Measurements from ENCODE around the gene USP34. TPM values are rescaled to one million over a fixed set of nuclear protein-coding genes. Genes with fewer than 3 reads are reported as not detected.
"Not testable (repeated sequence)": the region's sequence is repeated elsewhere in the genome, so short reads cannot be mapped to it uniquely, and the experiment has no call there.

The USP34 gene
- total RNA-seq, 2 donors from 2014 or later, result 66.0 to 76.0 TPM

- TF ChIP-seq, protein P1, sequence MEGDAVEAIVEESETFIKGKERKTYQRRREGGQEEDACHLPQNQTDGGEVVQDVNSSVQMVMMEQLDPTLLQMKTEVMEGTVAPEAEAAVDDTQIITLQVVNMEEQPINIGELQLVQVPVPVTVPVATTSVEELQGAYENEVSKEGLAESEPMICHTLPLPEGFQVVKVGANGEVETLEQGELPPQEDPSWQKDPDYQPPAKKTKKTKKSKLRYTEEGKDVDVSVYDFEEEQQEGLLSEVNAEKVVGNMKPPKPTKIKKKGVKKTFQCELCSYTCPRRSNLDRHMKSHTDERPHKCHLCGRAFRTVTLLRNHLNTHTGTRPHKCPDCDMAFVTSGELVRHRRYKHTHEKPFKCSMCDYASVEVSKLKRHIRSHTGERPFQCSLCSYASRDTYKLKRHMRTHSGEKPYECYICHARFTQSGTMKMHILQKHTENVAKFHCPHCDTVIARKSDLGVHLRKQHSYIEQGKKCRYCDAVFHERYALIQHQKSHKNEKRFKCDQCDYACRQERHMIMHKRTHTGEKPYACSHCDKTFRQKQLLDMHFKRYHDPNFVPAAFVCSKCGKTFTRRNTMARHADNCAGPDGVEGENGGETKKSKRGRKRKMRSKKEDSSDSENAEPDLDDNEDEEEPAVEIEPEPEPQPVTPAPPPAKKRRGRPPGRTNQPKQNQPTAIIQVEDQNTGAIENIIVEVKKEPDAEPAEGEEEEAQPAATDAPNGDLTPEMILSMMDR (IDR thresholded peaks at IDR 0.05), result no peak
- Histone ChIP-seq H3K4me3 (no peak overlapping the region), H3K27ac (no peak overlapping the region), H3K9me3 (no peaks in the 10 kb centered on the region), H3K27me3 (no peaks in the 10 kb centered on the region), H3K36me3 (peaks cover 61% of the 10 kb centered on the region), H3K4me1 (no peaks in the 10 kb centered on the region)
- DNase-seq (ENCODE audit: low spot score), result no peak
These were observed 265.8 kb downstream of the USP34 start for GRCh38 chr2:61205132-61205531.

GRCh38 chr2:61196671-61197070 lies 274.2 kb downstream of the USP34 start:
- H3K9me3 ChIP-seq, result no peaks in the 10 kb centered on the region
- DNase-seq (ENCODE audit: low spot score), result no peak
- no peaks in the 10 kb centered on the region for H3K27me3 ChIP-seq
- H3K4me1 ChIP-seq, result peaks cover 0 to 4% of the 10 kb centered on the region in 2 donors
- peaks cover 25% of the 10 kb centered on the region for H3K36me3 ChIP-seq
- TF ChIP-seq, protein P1 (IDR thresholded peaks at IDR 0.05), result no peak
- H3K4me3 ChIP-seq, result no peak overlapping the region
- H3K27ac ChIP-seq, result no peak overlapping the region

GRCh38 chr2:61194646-61195045 lies 276.2 kb downstream of the USP34 start:
- H3K9me3 ChIP-seq; DNase-seq (ENCODE audit: low spot score); H3K27ac ChIP-seq; H3K4me3 ChIP-seq; H3K4me1 ChIP-seq; H3K27me3 ChIP-seq: not testable (repeated sequence)
- H3K36me3 ChIP-seq, result peaks cover 41% of the 10 kb centered on the region

GRCh38 chr2:61193670-61194561 lies 277.0 kb downstream of the USP34 start:
- Histone ChIP-seq H3K36me3 (peaks cover 42% of the 10 kb centered on the region), H3K27ac (no peak overlapping the region)
- TF ChIP-seq, protein P1 (IDR thresholded peaks at IDR 0.05), result no peak

GRCh38 chr2:61187085-61187484 lies 283.8 kb downstream of the USP34 start:
- TF ChIP-seq, protein P1 (IDR thresholded peaks at IDR 0.05), result no peak
- Histone ChIP-seq H3K27me3 (no peaks in the 10 kb centered on the region), H3K4me3 (no peak overlapping the region), H3K9me3 (no peaks in the 10 kb centered on the region), H3K27ac (no peak overlapping the region), H3K36me3 (peaks cover 88% of the 10 kb centered on the region), H3K4me1 (peaks cover 0 to 1% of the 10 kb centered on the region in 2 donors)
- DNase-seq (ENCODE audit: low spot score), result no peak

More at GRCh38 chr2:61193670-61194561, 277.0 kb downstream of the USP34 start:
- DNase-seq (ENCODE audit: low spot score), result no peak
- H3K4me1 ChIP-seq, result peaks cover 0 to 4% of the 10 kb centered on the region in 2 donors
- H3K27me3 ChIP-seq, result no peaks in the 10 kb centered on the region
- no peak overlapping the region for H3K4me3 ChIP-seq
- H3K9me3 ChIP-seq, result no peaks in the 10 kb centered on the region

DNA sequence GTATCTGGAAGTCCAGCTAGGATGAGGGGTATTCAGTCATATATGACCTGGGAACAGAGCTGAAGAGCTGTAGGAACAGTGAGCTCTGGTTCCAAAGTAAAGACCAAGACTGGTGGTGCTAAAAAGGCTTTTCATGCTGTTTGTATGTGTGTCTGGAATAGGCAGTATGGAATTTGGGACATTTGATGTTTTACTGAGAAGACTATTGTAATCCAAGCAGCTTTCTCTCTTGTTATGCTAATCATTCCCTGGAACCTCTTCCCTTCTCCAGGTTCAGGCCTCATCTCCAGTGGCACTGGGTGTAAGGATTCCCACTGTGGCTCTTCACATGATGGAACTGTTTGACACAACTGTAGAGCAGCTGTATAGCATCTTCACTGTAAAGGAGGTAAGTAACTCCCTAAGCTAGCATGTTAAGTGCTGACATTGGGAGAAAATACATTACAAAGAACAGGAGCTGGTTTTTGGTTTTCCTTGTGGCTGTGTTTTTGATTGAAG lies 285.6 kb downstream of the USP34 start:
- TF ChIP-seq, protein P1 (IDR thresholded peaks at IDR 0.05), result no peak
- Histone ChIP-seq H3K9me3 (no peaks in the 10 kb centered on the region), H3K27ac (no peak overlapping the region), H3K27me3 (no peaks in the 10 kb centered on the region), H3K4me3 (no peak overlapping the region), H3K36me3 (peaks cover 93% of the 10 kb centered on the region), H3K4me1 (peaks cover 0 to 19% of the 10 kb centered on the region in 2 donors)
- DNase-seq (ENCODE audit: low spot score), result no peak
